ENCODE data around the gene POU5F2. TPM values are rescaled to one million over a fixed set of nuclear protein-coding genes. Genes with fewer than 3 reads are reported as not detected.

Gene POU5F2, protein sequence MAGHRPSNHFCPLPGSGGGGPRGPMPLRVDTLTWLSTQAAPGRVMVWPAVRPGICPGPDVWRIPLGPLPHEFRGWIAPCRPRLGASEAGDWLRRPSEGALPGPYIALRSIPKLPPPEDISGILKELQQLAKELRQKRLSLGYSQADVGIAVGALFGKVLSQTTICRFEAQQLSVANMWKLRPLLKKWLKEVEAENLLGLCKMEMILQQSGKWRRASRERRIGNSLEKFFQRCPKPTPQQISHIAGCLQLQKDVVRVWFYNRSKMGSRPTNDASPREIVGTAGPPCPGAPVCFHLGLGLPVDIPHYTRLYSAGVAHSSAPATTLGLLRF
- total RNA-seq (2022; extraction: Qiagen RNA extraction; ENCODE audit: low read depth) = 0.01 TPM in 3 of 5 replicates, not detected in the others

GRCh38 chr5:93741136-93741811 is at the start of gene POU5F2:
Gene POU5F2, minus strand, starts transcription at chr5:93741600. Its CDS starts 37 bp downstream, at chr5:93741563.

Other genes starting within 250 kb of the POU5F2 start
- 3.7 to 4.7 TPM (median 4.5 TPM) in 5 replicates for gene NR2F1-AS1, start 160.4 kb downstream of the POU5F2 start, total RNA-seq (2022; extraction: Qiagen RNA extraction; ENCODE audit: low read depth)
- 4.5 to 5.2 TPM (median 4.5 TPM) in 5 replicates for gene NR2F1, start 158.4 kb downstream of the POU5F2 start, total RNA-seq (2022; extraction: Qiagen RNA extraction; ENCODE audit: low read depth)

All from A549 treated with DMSO at 1 μM for 4 hours (cell line).